Pancreas (tissue), 10 donors: ENCODE results near the gene TMEM154. TPM values are rescaled to one million over a fixed set of nuclear protein-coding genes. Genes with fewer than 3 reads are reported as not detected.

Source experiments
- ATAC-seq, 4 donors: fragments of 200-7000 bp; cut with Tn5 transposase; one replicate each; pipeline versions ENCODE4 v1.8.0 to v1.9.1; 2020; ENCODE audit warnings: mild to moderate bottlenecking in 4 of 4, moderate library complexity in 4 of 4
- DNase-seq, 6 donors: peaks; one replicate each; pipeline ENCODE4 v3.0.0-alpha.2; 2020
- FAIRE-seq: peaks from 2 replicates; lab custom pipeline; 2012; peaks lifted over from hg19 to GRCh38; lab: Jason Lieb, UNC
- H3K27ac ChIP-seq, 4 donors: fragments of 200-600 bp; sonication (generic); 1 replicate in 3 of 4; 2 replicates in 1 of 4; pipeline versions ENCODE4 v1.5.0 to v1.8.0; 2020
- H3K27me3 ChIP-seq, 4 donors: fragments of 200-600 bp; one replicate each; pipeline ENCODE4 v1.8.0; 2021
- H3K36me3 ChIP-seq, 3 donors: fragments of 200-600 bp; sonication (generic) in 1 of 3; one replicate each; pipeline versions ENCODE4 v1.5.0 to v1.8.0; 2020 to 2021
- H3K4me1 ChIP-seq, 3 donors: fragments of 200-600 bp; one replicate each; pipeline ENCODE4 v1.8.0; 2021
- H3K4me3 ChIP-seq, 4 donors: fragments of 200-600 bp; sonication (generic) in 2 of 4; one replicate each; pipeline versions ENCODE4 v1.5.0 to v1.8.0; 2020 to 2021
- H3K9me3 ChIP-seq, 4 donors: fragments of 200-600 bp; one replicate each; pipeline ENCODE4 v1.8.0; 2021
- WGBS, 2 donors: extraction: QIAGEN DNeasy Blood & Tissue Kit; methylation state at CpG; one replicate each; pipeline ENCODE4 v1.1.7; 2013; 5-methylcytosine and 5-hydroxymethylcytosine counted together
- intact Hi-C, 3 donors: fragments of 100-400 bp; cut with DNase I; formaldehyde crosslinking; loops; one replicate each; pipeline versions ENCODE4 v1.11.1 to v1.14.2; 2022
- polyA plus RNA-seq, 2 donors: library from polyadenylated mRNA; stranded (reverse); fragments of 200-250 nt; gene quantifications; one replicate each; pipeline ENCODE4 v1.2.3, GENCODE V29; 2013
- total RNA-seq, 6 donors: library from RNA; stranded (reverse); fragmentation: NEBNext Ultra II Directional in 4 of 6; extraction: Animal tissue kit (Norgen Biotek cat#: 25700) in 4 of 6; gene quantifications; one replicate each; pipeline versions ENCODE4 v1.2.1 to v1.2.4, GENCODE V29; 2021 to 2023
- TF ChIP-seq, protein P1 (sequence below), 4 donors: fragments of 200-600 bp; sonication (generic) in 3 of 4; IDR thresholded peaks; one replicate each; pipeline versions ENCODE4 v1.5.0 to v1.8.0; 2021; ENCODE audit warnings: antibody characterized with exemption in 4 of 4
- donor health status: healthy with polysubstance abuse.
- donor health status: DM: no; HTN: no; CAD: no; lungs with moderate emphysema.
- donor health status: DM: no; HTN: no; CAD: no.
- donor health status: control.
- donor health status: control.
- donor health status: Bipolar disorder and iron deficiency.
- donor health status: DM: yes; HTN: yes; CAD: no.
- donor health status: DM: no; HTN: no; CAD: no.
- donor health status: DM: no; HTN: no; CAD: no.
- donor health status: DM: yes; HTN: yes; CAD: no.

The TMEM154 gene
- total and polyA plus RNA-seq, 8 donors = 0.05 to 3.3 (median 0.48) TPM

DNA sequence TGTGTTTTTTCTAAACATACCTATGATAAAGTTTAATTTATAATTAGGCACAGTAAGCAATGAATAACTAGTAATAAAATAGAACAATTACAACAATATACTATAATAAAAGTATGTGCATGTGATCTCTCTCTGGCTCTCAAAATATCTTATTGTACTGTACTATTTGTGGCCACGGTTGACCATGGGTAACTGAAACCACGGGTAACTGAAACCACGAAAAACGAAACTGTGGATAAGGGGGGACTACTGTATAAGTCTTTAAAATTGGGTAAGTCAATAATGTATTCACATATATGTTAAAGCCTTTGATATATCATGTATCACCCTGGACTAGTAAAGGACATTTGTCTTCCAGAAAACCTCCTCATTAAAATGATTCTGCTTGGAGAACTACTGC lies 20.0 kb downstream of the TMEM154 start:
- TF ChIP-seq, protein P1, sequence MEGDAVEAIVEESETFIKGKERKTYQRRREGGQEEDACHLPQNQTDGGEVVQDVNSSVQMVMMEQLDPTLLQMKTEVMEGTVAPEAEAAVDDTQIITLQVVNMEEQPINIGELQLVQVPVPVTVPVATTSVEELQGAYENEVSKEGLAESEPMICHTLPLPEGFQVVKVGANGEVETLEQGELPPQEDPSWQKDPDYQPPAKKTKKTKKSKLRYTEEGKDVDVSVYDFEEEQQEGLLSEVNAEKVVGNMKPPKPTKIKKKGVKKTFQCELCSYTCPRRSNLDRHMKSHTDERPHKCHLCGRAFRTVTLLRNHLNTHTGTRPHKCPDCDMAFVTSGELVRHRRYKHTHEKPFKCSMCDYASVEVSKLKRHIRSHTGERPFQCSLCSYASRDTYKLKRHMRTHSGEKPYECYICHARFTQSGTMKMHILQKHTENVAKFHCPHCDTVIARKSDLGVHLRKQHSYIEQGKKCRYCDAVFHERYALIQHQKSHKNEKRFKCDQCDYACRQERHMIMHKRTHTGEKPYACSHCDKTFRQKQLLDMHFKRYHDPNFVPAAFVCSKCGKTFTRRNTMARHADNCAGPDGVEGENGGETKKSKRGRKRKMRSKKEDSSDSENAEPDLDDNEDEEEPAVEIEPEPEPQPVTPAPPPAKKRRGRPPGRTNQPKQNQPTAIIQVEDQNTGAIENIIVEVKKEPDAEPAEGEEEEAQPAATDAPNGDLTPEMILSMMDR (IDR thresholded peaks at IDR 0.05) = no peak
- H3K4me3 ChIP-seq = no peak overlapping the region
- H3K4me1 ChIP-seq = no peaks in the 10 kb centered on the region
- no peak for ATAC-seq
- intact Hi-C loops = no loop called here
- no peak for FAIRE-seq
- H3K27ac ChIP-seq = no peak overlapping the region
- DNase-seq = no peak
- H3K9me3 ChIP-seq = no peaks in the 10 kb centered on the region
- no peaks in the 10 kb centered on the region for H3K36me3 ChIP-seq
- no peaks in the 10 kb centered on the region for H3K27me3 ChIP-seq
- 62 to 86% methylated on average over 4 of the region's 4 CpGs for WGBS, 2 donors

DNA sequence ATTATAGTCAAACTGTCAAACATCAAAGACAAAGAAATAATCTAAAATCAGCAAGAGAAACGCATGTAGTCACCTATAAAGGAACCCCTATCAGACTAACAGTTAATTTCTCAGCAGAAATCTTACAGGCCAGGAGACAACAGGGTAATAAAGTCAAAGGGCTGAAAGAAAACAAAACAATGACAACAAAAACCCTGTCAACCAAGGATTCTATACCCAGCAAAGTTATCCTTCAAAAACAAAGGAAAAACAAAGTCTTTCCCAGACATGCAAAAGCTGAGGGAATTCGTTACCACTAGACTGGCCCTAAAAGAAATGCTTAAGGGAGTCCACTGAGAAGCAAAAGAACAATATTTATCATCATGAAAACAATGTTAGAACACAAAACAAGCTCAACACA lies 22.1 kb downstream of the TMEM154 start:
- intact Hi-C loops = no loop called here
- 68 to 79% methylated on average over 2 of the region's 2 CpGs for WGBS, 2 donors
- FAIRE-seq = no peak
- H3K27me3 ChIP-seq = no peaks in the 10 kb centered on the region
- no peak overlapping the region for H3K4me3 ChIP-seq
- no peak for ATAC-seq
- TF ChIP-seq, protein P1 (IDR thresholded peaks at IDR 0.05) = no peak
- no peak for DNase-seq
- H3K9me3 ChIP-seq = no peaks in the 10 kb centered on the region
- no peaks in the 10 kb centered on the region for H3K36me3 ChIP-seq
- H3K4me1 ChIP-seq = no peaks in the 10 kb centered on the region
- H3K27ac ChIP-seq = no peak overlapping the region

DNA sequence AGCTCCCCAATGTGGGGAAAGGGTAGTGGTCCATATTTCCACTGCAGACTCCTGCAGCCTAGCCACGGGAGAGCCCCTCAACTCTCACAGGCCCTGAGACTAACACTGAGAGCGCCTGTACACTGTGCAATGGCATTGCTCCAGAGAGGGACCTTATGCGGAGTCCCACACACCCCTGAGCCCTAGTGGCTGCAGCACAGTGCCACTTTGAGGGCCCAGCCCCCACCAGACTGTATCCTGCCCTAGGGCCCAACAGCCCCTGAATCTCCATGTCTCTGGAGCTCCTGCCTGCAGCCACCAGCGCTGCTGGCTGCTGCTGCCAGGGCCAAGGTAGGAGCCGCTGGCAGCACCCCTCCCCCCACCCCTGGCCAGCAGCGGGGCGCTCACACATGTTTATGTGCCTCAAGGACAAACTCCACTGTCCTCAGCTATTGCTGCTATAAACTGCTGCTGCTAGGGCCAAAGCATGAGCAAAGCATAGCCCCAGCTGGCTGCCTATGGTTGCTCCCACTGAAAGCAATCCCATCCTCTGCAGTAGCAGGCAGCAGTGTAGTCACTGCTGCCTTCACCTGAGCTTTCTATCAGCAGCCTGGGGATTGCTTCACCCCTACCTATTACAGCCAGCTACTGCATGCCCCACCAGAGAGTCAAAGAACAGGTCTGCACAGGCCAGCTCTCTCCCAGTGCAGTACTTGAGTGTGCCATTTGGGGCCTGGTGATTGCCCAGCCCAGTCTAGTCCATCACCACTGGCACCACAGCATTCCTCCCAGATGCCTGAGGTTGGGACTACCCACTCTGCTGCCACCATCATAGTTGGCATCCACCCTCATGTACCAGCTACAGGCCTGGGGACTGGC lies 24.3 kb downstream of the TMEM154 start:
- TF ChIP-seq, protein P1 (IDR thresholded peaks at IDR 0.05) = no peak
- no peaks in the 10 kb centered on the region for H3K36me3 ChIP-seq
- FAIRE-seq (no peak), ATAC-seq (no peak), DNase-seq (no peak)
- WGBS, 2 donors = 48 to 50% methylated on average over 7 of the region's 7 CpGs
- H3K4me3 ChIP-seq = no peak overlapping the region
- H3K9me3 ChIP-seq = no peaks in the 10 kb centered on the region
- H3K27me3 ChIP-seq = no peaks in the 10 kb centered on the region
- intact Hi-C loops = no loop called here
- H3K27ac ChIP-seq = no peak overlapping the region
- no peaks in the 10 kb centered on the region for H3K4me1 ChIP-seq

DNA sequence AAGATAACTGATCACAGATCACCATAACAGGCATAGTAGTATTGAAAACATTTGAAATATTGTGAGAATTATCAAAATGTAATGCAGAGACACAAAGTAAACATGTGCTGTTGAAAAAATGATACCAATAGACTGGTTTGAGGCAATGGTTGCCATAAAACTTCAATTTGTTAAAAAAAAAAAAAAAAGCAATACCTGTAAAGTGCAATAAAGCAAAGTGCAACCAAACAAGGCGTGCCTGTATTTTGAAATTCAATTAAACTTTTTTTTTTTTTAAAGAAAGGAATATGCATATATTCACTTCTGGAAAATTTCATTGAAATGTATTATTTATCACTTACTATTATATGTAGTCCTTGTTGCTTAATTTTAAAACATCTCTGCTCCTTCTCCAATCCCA lies 27.7 kb downstream of the TMEM154 start:
- ATAC-seq (no peak), DNase-seq (no peak), FAIRE-seq (no peak)
- intact Hi-C loops = no loop called here
- 94 to 97% methylated on average over 1 of the region's 1 CpG for WGBS, 2 donors
- Histone ChIP-seq H3K36me3 (no peaks in the 10 kb centered on the region), H3K4me3 (no peak overlapping the region), H3K4me1 (no peaks in the 10 kb centered on the region), H3K27ac (no peak overlapping the region), H3K27me3 (no peaks in the 10 kb centered on the region), H3K9me3 (no peaks in the 10 kb centered on the region)
- TF ChIP-seq, protein P1 (IDR thresholded peaks at IDR 0.05) = no peak

DNA sequence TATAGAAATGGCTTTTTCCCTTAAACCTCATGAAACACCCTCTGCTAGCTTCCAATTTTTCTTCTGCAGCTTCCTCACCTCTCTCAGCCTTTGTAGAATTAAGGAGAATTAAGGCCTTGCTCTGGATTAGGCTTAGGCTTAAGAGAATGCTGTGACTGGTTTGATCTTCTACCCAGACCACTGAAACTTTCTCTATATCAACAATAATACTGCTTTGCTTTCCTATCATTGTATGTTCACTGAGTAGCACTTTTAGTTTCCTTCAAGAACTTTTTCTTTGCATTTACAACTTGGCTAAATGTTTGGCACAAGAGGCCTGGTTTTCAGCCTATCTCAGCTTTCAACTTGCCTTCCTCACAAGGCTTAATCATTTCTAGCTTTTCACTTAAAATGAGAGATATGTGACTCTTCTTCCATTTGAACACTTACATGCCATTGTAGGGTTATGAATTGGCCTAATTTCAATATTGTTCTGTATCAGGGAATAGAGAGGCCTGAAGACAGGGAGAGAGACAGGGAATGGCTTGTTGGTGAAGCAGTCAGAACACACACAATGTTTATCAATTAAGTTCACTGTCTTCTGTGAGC lies 28.2 kb downstream of the TMEM154 start:
- H3K27me3 ChIP-seq = no peaks in the 10 kb centered on the region
- TF ChIP-seq, protein P1 (IDR thresholded peaks at IDR 0.05) = no peak
- H3K4me3 ChIP-seq = no peak overlapping the region
- FAIRE-seq = no peak
- no peak overlapping the region for H3K27ac ChIP-seq
- no peaks in the 10 kb centered on the region for H3K9me3 ChIP-seq
- no peaks in the 10 kb centered on the region for H3K4me1 ChIP-seq
- no peak for ATAC-seq
- no peak for DNase-seq
- intact Hi-C loops = no loop called here
- H3K36me3 ChIP-seq = no peaks in the 10 kb centered on the region
